ENCODE data around the gene EBP.
"Not testable (repeated sequence)": the region's sequence is repeated elsewhere in the genome, so short reads cannot be mapped to it uniquely, and the experiment has no call there.

The EBP gene

GRCh38 chrX:48493890-48494364, 27.7 kb upstream of the EBP start:
- peak; percentile 68 for DNase-seq (ENCODE audit: low spot score)

GRCh38 chrX:48496660-48497059, 24.9 kb upstream of the EBP start:
- no peak for DNase-seq (ENCODE audit: low spot score)

GRCh38 chrX:48497871-48498270, 23.7 kb upstream of the EBP start:
- no peak for DNase-seq (ENCODE audit: low spot score)

GRCh38 chrX:48498374-48498809, 23.2 kb upstream of the EBP start:
- no peak for DNase-seq (ENCODE audit: low spot score)

GRCh38 chrX:48504261-48504660, 17.3 kb upstream of the EBP start:
- DNase-seq (ENCODE audit: low spot score), result no peak

- DNase-seq (ENCODE audit: low spot score), result no peak
Observed at GRCh38 chrX:48505481-48505880, 16.1 kb upstream of the EBP start.

GRCh38 chrX:48507246-48507645, 14.4 kb upstream of the EBP start:
- DNase-seq (ENCODE audit: low spot score), result no peak

GRCh38 chrX:48508400-48509244, 13.0 kb upstream of the EBP start, which contains the start of gene PORCN:
Gene PORCN, plus strand, starts transcription at chrX:48508992. Its CDS starts 829 bp downstream, at chrX:48509821.
- DNase-seq (ENCODE audit: low spot score), result peak; percentile 81

- no peak for DNase-seq (ENCODE audit: low spot score)
Observed at GRCh38 chrX:48509245-48509590, 12.4 kb upstream of the EBP start.

- no peak for DNase-seq (ENCODE audit: low spot score)
Observed at GRCh38 chrX:48509619-48510018, 12.0 kb upstream of the EBP start.

GRCh38 chrX:48511560-48511959, 10.0 kb upstream of the EBP start:
- no peak for DNase-seq (ENCODE audit: low spot score)

GRCh38 chrX:48512371-48512935, 9.2 kb upstream of the EBP start:
- DNase-seq (ENCODE audit: low spot score), result no peak

- no peak for DNase-seq (ENCODE audit: low spot score)
Observed at GRCh38 chrX:48513670-48514069, 7.9 kb upstream of the EBP start.

- DNase-seq (ENCODE audit: low spot score), result no peak
Observed at GRCh38 chrX:48514126-48514806, 7.3 kb upstream of the EBP start.

- DNase-seq (ENCODE audit: low spot score), result no peak
Observed at GRCh38 chrX:48514868-48515460, 6.6 kb upstream of the EBP start.

GRCh38 chrX:48515842-48516241, 5.8 kb upstream of the EBP start:
- no peak for DNase-seq (ENCODE audit: low spot score)

GRCh38 chrX:48516285-48516684, 5.3 kb upstream of the EBP start:
- DNase-seq (ENCODE audit: low spot score), result no peak

- DNase-seq (ENCODE audit: low spot score), result no peak
Observed at GRCh38 chrX:48516987-48517386, 4.6 kb upstream of the EBP start.

- not testable (repeated sequence) for DNase-seq (ENCODE audit: low spot score)
Observed at GRCh38 chrX:48519481-48519880, 2.1 kb upstream of the EBP start.

GRCh38 chrX:48520455-48520854, 1.2 kb upstream of the EBP start:
- DNase-seq (ENCODE audit: low spot score), result no peak

- DNase-seq (ENCODE audit: low spot score), result no peak
Observed at GRCh38 chrX:48520976-48521352, 644 bp upstream of the EBP start.

GRCh38 chrX:48522291-48522690, 683 bp downstream of the EBP start:
- no peak for DNase-seq (ENCODE audit: low spot score)

- DNase-seq (ENCODE audit: low spot score), result no peak
Observed at GRCh38 chrX:48523682-48524081, 2.1 kb downstream of the EBP start.
